ENCODE measurements around the gene RABGAP1.

DNA sequence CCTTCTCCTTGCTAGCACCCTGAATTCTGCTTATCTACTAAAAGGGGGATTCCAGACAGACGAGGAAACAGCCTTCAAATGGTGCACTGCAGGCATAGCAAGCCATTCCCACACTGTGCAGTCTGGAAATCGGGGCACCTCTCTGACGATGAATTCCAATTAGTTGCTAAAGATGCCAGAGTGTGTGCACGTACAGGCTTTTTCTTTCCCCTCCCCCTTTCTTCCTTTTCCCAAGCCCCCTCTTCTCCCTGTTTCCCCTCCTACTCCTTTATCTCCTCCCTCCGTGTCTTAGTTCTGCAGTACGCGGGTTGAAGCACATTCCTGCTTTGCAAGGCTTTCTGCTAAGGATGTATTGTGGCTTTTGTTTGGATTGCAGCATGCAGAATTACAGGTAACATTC lies 92.5 kb downstream of the RABGAP1 start, which contains the start of gene GPR21:
- TF ChIP-seq EZH2 (IDR thresholded peaks at IDR 0.05; ENCODE audit: low read depth, unreplicated experiment) (no peak), POLR2AphosphoS5 (IDR thresholded peaks at IDR 0.05; ENCODE audit: low read depth) (no peak), JUNB (IDR thresholded peaks at IDR 0.05; ENCODE audit: unreplicated experiment) (no peak), STAT1 (IDR thresholded peaks at IDR 0.05; ENCODE audit: unreplicated experiment) (no peak), ZNF331 (CRISPR knock-in tag; IDR thresholded peaks at IDR 0.05; ENCODE audit: low read depth) (no peak), EZH2phosphoT487 (IDR thresholded peaks at IDR 0.05; ENCODE audit: unreplicated experiment) (no peak)
- TF ChIP-seq, protein P1, sequence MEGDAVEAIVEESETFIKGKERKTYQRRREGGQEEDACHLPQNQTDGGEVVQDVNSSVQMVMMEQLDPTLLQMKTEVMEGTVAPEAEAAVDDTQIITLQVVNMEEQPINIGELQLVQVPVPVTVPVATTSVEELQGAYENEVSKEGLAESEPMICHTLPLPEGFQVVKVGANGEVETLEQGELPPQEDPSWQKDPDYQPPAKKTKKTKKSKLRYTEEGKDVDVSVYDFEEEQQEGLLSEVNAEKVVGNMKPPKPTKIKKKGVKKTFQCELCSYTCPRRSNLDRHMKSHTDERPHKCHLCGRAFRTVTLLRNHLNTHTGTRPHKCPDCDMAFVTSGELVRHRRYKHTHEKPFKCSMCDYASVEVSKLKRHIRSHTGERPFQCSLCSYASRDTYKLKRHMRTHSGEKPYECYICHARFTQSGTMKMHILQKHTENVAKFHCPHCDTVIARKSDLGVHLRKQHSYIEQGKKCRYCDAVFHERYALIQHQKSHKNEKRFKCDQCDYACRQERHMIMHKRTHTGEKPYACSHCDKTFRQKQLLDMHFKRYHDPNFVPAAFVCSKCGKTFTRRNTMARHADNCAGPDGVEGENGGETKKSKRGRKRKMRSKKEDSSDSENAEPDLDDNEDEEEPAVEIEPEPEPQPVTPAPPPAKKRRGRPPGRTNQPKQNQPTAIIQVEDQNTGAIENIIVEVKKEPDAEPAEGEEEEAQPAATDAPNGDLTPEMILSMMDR (conservative IDR thresholded peaks at IDR 0.05; ENCODE audit: low read depth in 2 of 2), result no peak
- TF ChIP-seq, protein P2, sequence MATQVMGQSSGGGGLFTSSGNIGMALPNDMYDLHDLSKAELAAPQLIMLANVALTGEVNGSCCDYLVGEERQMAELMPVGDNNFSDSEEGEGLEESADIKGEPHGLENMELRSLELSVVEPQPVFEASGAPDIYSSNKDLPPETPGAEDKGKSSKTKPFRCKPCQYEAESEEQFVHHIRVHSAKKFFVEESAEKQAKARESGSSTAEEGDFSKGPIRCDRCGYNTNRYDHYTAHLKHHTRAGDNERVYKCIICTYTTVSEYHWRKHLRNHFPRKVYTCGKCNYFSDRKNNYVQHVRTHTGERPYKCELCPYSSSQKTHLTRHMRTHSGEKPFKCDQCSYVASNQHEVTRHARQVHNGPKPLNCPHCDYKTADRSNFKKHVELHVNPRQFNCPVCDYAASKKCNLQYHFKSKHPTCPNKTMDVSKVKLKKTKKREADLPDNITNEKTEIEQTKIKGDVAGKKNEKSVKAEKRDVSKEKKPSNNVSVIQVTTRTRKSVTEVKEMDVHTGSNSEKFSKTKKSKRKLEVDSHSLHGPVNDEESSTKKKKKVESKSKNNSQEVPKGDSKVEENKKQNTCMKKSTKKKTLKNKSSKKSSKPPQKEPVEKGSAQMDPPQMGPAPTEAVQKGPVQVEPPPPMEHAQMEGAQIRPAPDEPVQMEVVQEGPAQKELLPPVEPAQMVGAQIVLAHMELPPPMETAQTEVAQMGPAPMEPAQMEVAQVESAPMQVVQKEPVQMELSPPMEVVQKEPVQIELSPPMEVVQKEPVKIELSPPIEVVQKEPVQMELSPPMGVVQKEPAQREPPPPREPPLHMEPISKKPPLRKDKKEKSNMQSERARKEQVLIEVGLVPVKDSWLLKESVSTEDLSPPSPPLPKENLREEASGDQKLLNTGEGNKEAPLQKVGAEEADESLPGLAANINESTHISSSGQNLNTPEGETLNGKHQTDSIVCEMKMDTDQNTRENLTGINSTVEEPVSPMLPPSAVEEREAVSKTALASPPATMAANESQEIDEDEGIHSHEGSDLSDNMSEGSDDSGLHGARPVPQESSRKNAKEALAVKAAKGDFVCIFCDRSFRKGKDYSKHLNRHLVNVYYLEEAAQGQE (IDR thresholded peaks at IDR 0.05; ENCODE audit: unreplicated experiment), result no peak

Measured in GM23338 (cell line).